ENCODE data around the gene EEF1G. TPM values are rescaled to one million over a fixed set of nuclear protein-coding genes. Genes with fewer than 3 reads are reported as not detected.
"Not testable (repeated sequence)": the region's sequence is repeated elsewhere in the genome, so short reads cannot be mapped to it uniquely, and the experiment has no call there.

Gene EEF1G, protein sequence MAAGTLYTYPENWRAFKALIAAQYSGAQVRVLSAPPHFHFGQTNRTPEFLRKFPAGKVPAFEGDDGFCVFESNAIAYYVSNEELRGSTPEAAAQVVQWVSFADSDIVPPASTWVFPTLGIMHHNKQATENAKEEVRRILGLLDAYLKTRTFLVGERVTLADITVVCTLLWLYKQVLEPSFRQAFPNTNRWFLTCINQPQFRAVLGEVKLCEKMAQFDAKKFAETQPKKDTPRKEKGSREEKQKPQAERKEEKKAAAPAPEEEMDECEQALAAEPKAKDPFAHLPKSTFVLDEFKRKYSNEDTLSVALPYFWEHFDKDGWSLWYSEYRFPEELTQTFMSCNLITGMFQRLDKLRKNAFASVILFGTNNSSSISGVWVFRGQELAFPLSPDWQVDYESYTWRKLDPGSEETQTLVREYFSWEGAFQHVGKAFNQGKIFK
- 876 and 1,014 TPM in 2 replicates for total RNA-seq

DNA sequence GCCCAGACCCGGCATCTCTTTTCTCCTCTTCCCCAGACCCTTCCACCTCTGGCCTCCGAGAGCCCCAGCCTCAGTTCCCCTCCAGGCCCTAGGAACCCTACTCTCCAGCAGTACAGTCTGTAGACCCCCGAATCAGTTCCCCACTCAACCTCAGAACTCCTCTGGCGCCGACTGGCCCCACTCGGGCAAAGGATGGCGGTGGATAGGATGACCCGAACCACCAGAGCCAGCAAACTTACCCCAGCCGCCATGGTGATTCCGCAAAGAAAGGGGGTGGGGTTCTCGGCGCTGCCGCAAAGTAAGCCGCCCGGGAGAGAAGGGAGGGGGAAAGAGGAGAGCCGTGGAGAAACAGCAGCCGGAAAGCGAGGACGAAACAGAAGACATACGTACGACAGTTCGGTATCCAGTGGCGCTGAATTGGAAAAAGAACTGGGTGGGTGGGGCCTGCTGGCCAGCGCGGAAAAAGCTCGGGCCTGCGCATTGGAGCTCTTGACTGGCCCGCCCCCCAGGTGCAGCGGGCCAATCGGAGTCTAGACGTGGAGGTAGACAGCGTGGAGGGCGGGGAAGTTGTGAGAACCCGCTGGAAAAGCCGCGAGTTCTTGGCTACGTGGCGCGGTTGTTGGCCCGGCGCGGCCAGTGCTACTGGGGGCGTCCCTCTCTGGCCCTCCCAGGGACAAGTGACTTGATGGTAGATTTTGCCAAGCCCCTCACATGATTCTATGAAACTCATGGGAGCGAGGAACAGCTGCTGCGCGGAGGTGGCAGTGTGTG is at the start of gene EEF1G:
Gene EEF1G, minus strand, starts transcription at position 300 of the 771 bp plus-strand sequence. Its CDS starts 49 bp downstream, at position 251.
- H3K4me3 ChIP-seq (ENCODE audit: low read depth, low read length) = peak within 1 kb of the TSS; percentile 89
- TF ChIP-seq CTCF (IDR thresholded peaks at IDR 0.05; ENCODE audit: insufficient read depth, low read depth, low read length) = no peak
- peak; percentile 100 for DNase-seq (ENCODE audit: low read depth)

- TF ChIP-seq CTCF (IDR thresholded peaks at IDR 0.05; ENCODE audit: insufficient read depth, low read depth, low read length) = no peak
- H3K4me3 ChIP-seq (ENCODE audit: low read depth, low read length) = no peak overlapping the region
- DNase-seq (ENCODE audit: low read depth) = no peak
Observed at GRCh38 chr11:62622476-62623089, 48.9 kb upstream of the EEF1G start.

DNA sequence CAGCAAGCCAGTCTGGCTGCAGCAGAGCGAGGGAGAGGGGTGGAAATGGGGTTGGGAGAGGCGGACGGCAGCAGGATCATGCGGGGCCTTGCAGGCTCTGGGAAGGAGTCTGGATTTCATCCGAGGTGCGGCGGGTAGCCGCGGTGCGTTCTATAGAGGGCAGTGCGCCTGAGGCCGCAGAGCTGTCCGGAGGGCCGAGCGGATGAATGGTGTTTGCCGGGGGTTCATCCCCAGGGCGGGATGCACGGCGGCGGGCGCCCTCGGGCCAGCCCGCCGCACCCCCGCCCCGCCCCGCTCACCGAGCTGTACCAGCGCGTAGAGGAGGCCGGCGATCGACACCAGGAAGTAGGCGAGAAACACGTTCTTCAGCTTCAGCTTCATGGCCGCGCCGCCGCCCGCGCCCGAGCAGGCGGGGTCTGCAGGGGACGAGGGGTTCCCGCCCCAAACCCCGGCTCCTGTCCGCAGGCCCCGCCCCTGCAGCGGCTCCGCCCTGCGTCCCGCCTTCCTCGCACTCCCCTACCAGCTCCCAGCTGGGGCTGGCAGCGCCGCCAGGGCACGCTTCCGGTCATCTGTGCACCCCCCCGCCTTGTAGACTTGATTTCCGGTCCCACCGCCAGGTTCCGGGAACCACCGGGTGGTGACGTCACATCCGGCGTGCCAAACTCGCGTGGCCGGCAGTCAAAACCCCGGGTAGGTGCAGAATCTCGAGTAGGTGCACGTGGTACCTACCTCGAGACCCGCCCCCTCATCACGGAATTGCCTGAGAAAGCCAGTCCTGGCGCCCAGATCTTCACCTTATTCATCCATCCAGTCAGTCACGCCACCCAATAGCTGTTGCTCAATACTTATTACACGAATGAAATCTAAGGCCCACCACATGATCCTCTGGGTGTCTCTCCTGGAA is 48.1 kb upstream of the EEF1G start, which contains the start of gene B3GAT3:
Gene B3GAT3, minus strand, starts transcription at position 420 of the 904 bp plus-strand sequence. Its CDS starts 39 bp downstream, at position 381.
- H3K4me3 ChIP-seq (ENCODE audit: low read depth, low read length) = peak within 1 kb of the TSS; percentile 85
- TF ChIP-seq CTCF (IDR thresholded peaks at IDR 0.05; ENCODE audit: insufficient read depth, low read depth, low read length) = no peak
- DNase-seq (ENCODE audit: low read depth) = peak; percentile 99

- DNase-seq (ENCODE audit: low read depth) = no peak
- H3K4me3 ChIP-seq (ENCODE audit: low read depth, low read length) = peak overlapping the region; percentile 85
- no peak for TF ChIP-seq CTCF (IDR thresholded peaks at IDR 0.05; ENCODE audit: insufficient read depth, low read depth, low read length)
Observed at GRCh38 chr11:62621027-62621566, 47.4 kb upstream of the EEF1G start.

GRCh38 chr11:62616957-62617356 is 43.3 kb upstream of the EEF1G start:
- not testable (repeated sequence) for DNase-seq (ENCODE audit: low read depth); H3K4me3 ChIP-seq (ENCODE audit: low read depth, low read length)

- H3K4me3 ChIP-seq (ENCODE audit: low read depth, low read length) = no peak overlapping the region
- TF ChIP-seq CTCF (IDR thresholded peaks at IDR 0.05; ENCODE audit: insufficient read depth, low read depth, low read length) = no peak
- no peak for DNase-seq (ENCODE audit: low read depth)
Observed at GRCh38 chr11:62615521-62615920, 41.8 kb upstream of the EEF1G start.
